GM13976 (cell line): ENCODE results near the gene MCM10.
"Not testable (repeated sequence)": the region's sequence is repeated elsewhere in the genome, so short reads cannot be mapped to it uniquely, and the experiment has no call there.

ENCODE experiments used
- DNase-seq: peaks from one replicate; pipeline ENCODE4 v3.0.0; 2012; ENCODE audit warnings: low spot score
- CTCF ChIP-seq: IDR thresholded peaks from 2 replicates; pipeline ENCODE4 v1.5.1; 2012; ENCODE audit warnings: borderline replicate concordance, mild to moderate bottlenecking; ENCODE audit not compliant: insufficient read depth; ENCODE audit errors: extremely low read depth, missing control alignments, control extremely low read depth
- in situ Hi-C: fragments of 300-500 bp; cut with MboI; formaldehyde crosslinking; loops from one replicate; pipeline ENCODE4 v1.12.0; 2022; ENCODE audit warnings: low sequenced_read_pairs, mixed read lengths, inconsistent platforms; ENCODE audit not compliant: unreplicated experiment

The MCM10 gene

GRCh38 chr10:13233358-13233757 lies 72.0 kb downstream of the MCM10 start:
- no peak for TF ChIP-seq CTCF
- no peak for DNase-seq
- in situ Hi-C loops, result no loop called here

- TF ChIP-seq CTCF, result no peak
- no peak for DNase-seq
- in situ Hi-C loops, result no loop called here
Measured at GRCh38 chr10:13234172-13234571, 72.8 kb downstream of the MCM10 start, which contains the start of gene UCMA. UCMA (minus strand) TSS chr10:13234374; CDS start chr10:13234258, 116 bp downstream.

GRCh38 chr10:13234736-13235135 lies 73.4 kb downstream of the MCM10 start:
- DNase-seq, in situ Hi-C loops: not testable (repeated sequence)

GRCh38 chr10:13236638-13237037 lies 75.3 kb downstream of the MCM10 start:
- in situ Hi-C loops, result no loop called here
- DNase-seq, result no peak
- TF ChIP-seq CTCF, result no peak

GRCh38 chr10:13238271-13239077 lies 77.1 kb downstream of the MCM10 start:
- TF ChIP-seq CTCF, result no peak
- in situ Hi-C loops, result no loop called here
- no peak for DNase-seq

GRCh38 chr10:13239923-13240322 lies 78.6 kb downstream of the MCM10 start:
- DNase-seq, result no peak
- in situ Hi-C loops, result no loop called here

More at GRCh38 chr10:13239923-13240322, 78.6 kb downstream of the MCM10 start:
- no peak for TF ChIP-seq CTCF
